ENCODE results near the gene CDC37L1.

DNA sequence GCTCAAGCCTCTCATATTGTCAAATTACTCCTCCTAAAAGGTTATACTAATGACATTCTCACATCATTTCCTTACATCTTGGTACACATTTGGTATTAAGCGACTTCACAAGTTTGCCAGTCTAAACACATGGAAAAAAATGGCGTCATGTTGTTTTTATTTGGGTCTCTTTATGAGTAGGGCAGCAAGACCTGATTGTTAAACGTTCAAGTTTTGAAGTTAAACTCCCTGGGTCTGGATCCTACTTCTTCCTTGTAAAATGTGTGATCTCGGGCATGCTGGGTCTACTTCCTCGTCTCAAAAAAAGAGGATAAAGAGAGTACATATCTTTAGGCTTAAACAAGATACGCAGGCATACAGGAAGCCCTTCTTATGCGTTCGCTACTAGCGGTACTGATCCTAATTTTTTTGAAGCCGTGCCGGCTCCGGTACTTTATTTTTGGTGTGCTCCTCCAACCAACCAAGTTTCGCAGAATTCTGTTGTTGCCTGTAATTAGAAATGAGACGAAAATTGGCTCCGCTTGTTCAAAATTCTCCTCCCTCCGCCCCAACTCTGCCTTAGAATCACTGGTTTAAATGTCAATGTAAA, 596 bp upstream of the CDC37L1 start:
- TF ChIP-seq EP300 (IDR thresholded peaks at IDR 0.05) (no peak), POLR2AphosphoS5 (IDR thresholded peaks at IDR 0.05) (no peak)
- TF ChIP-seq, protein P1, sequence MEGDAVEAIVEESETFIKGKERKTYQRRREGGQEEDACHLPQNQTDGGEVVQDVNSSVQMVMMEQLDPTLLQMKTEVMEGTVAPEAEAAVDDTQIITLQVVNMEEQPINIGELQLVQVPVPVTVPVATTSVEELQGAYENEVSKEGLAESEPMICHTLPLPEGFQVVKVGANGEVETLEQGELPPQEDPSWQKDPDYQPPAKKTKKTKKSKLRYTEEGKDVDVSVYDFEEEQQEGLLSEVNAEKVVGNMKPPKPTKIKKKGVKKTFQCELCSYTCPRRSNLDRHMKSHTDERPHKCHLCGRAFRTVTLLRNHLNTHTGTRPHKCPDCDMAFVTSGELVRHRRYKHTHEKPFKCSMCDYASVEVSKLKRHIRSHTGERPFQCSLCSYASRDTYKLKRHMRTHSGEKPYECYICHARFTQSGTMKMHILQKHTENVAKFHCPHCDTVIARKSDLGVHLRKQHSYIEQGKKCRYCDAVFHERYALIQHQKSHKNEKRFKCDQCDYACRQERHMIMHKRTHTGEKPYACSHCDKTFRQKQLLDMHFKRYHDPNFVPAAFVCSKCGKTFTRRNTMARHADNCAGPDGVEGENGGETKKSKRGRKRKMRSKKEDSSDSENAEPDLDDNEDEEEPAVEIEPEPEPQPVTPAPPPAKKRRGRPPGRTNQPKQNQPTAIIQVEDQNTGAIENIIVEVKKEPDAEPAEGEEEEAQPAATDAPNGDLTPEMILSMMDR (IDR thresholded peaks at IDR 0.05) = peak in 1 of 4 experiments; percentile 2

Measured in gastroesophageal sphincter (tissue), 3 donors.